ENCODE measurements around the gene DCAF11. TPM values are rescaled to one million over a fixed set of nuclear protein-coding genes. Genes with fewer than 3 reads are reported as not detected.

The DCAF11 gene
- total RNA-seq, 6 experiments from 2014 or later, result 28.1 to 36.3 (median 32.1) TPM

DNA sequence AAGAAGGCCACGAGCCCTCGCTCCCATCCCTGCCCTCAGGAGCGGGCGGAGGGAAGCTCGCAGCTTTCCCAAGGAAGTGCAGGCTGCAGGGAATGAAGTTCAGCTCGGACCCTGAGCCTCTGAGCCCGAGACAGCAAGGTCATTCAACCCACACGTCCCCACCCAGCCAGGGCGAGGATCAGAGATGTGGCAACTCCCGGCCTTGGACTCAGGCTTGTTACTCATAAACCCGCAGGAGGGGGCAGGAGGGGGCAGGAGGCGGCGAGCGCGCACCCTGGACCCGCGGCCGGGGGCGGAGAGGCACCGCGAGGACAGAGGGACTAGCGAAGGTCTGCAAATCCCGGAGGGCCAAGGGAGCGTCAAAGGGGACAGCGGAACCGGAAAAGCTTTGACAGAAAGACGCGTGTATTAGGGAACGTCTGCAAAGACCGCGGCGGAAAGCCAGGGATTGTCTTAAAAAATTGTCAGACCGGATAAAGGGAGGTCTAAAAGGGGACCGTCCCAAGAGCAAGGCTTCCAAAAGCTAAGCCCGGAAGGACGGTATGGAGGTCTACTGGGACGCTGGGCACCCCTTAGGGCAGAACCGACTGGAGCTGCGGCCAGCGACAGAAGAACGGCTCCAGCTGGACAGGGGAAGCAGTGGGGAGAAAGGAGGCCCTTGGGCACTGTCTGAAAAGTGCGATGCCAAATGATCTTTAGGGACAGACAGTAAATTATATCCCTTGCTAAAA is 611 bp upstream of the DCAF11 start:
- TF ChIP-seq, protein P1, sequence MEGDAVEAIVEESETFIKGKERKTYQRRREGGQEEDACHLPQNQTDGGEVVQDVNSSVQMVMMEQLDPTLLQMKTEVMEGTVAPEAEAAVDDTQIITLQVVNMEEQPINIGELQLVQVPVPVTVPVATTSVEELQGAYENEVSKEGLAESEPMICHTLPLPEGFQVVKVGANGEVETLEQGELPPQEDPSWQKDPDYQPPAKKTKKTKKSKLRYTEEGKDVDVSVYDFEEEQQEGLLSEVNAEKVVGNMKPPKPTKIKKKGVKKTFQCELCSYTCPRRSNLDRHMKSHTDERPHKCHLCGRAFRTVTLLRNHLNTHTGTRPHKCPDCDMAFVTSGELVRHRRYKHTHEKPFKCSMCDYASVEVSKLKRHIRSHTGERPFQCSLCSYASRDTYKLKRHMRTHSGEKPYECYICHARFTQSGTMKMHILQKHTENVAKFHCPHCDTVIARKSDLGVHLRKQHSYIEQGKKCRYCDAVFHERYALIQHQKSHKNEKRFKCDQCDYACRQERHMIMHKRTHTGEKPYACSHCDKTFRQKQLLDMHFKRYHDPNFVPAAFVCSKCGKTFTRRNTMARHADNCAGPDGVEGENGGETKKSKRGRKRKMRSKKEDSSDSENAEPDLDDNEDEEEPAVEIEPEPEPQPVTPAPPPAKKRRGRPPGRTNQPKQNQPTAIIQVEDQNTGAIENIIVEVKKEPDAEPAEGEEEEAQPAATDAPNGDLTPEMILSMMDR (IDR thresholded peaks at IDR 0.05), result no peak
- peak; percentile 93 for DNase-seq
- Mint-ChIP-seq H3K4me1 (ENCODE audit: low read depth) (peaks cover 19% of the 10 kb centered on the region), H3K4me3 (peak overlapping the region; percentile 97), H3K36me3 (ENCODE audit: low read depth) (0 out of 2 replicates have a peak, but pooled peaks cover 6% of the 10 kb centered on the region), H3K27me3 (ENCODE audit: insufficient read depth) (no peaks in the 10 kb centered on the region; the same call in 1 of the 2 replicates), H3K9me3 (no peaks in the 10 kb centered on the region), H3K27ac (peak overlapping the region; percentile 99)

DNA sequence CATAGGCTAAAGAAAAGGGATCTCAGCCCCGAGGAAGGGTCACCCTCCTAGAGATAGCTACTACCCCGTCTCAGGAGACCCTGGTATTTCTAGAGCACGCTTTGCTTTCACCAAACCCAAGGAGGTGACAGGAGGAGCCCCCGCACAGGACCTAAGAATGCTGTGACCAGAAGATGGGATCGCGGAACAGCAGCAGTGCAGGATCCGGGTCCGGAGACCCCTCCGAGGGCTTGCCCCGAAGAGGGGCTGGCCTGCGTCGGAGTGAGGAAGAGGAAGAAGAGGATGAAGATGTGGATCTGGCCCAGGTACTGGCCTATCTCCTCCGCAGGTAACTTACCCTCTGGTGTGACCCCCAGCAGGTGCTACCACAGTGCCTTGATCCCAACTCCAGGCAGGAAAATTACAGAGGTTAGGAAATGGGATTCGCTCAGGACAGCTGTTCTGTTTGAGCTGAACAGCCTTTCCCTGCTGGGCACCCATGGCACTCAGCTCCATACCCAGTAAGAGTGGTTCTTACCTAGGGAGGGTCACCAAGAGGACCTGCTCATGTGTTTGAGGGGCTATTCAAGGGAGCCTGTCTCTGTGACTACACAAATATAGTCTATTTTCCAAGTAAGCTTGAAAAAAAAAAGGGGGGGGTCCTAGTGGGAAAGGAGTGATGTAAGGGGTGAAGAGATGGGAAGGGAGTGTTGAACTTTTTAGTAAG is 998 bp downstream of the DCAF11 start:
- Mint-ChIP-seq H3K4me1 (ENCODE audit: low read depth) (peaks cover 17% of the 10 kb centered on the region), H3K36me3 (ENCODE audit: low read depth) (0 out of 2 replicates have a peak, but pooled peaks cover 6% of the 10 kb centered on the region), H3K27me3 (ENCODE audit: insufficient read depth) (no peaks in the 10 kb centered on the region; the same call in 1 of the 2 replicates), H3K4me3 (peak overlapping the region; percentile 97), H3K9me3 (no peaks in the 10 kb centered on the region), H3K27ac (peak overlapping the region; percentile 99)
- TF ChIP-seq, protein P1 (IDR thresholded peaks at IDR 0.05), result no peak
- no peak for DNase-seq

DNA sequence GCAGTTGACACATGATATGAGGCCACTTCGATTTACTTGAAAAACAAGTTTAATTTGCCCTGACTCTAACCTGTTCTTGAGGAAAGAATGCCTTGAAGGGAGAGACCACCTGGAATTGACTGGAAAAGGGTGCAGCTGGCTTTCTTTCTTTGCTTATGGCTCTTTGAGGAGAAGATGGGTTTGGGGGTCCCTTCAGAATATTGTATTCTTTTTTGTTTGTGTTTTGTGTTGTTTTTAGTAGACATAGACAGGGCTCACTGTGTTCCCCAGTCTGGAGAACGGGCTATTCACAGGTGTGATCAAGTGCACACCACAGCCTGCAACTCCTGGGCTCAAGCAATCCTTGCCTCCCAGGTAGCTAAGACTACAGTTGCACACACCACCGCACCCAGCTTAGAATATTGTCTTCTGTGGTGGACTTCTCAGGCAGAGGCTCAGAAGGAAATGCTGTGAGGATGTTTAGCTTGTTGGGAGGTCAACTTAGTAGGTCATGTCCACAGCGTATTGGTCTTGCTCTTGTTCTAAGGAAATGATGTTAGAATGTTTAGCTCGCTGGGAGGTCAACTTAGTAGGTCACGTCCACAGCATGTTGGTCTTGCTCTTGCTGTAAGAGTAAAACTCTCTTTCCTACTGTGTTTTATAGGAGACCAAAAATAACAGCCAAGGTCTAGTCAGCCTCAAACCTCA is 1.7 kb downstream of the DCAF11 start:
- no peak overlapping the region; the same call in 1 of the 2 replicates for H3K27ac Mint-ChIP-seq
- TF ChIP-seq, protein P1 (IDR thresholded peaks at IDR 0.05), result no peak
- peaks cover 17% of the 10 kb centered on the region for H3K4me1 Mint-ChIP-seq (ENCODE audit: low read depth)
- no peaks in the 10 kb centered on the region for H3K9me3 Mint-ChIP-seq
- H3K36me3 Mint-ChIP-seq (ENCODE audit: low read depth), result 0 out of 2 replicates have a peak, but pooled peaks cover 6% of the 10 kb centered on the region
- no peak for DNase-seq
- H3K4me3 Mint-ChIP-seq, result peak overlapping the region; percentile 97
- no peaks in the 10 kb centered on the region; the same call in 1 of the 2 replicates for H3K27me3 Mint-ChIP-seq (ENCODE audit: insufficient read depth)

DNA sequence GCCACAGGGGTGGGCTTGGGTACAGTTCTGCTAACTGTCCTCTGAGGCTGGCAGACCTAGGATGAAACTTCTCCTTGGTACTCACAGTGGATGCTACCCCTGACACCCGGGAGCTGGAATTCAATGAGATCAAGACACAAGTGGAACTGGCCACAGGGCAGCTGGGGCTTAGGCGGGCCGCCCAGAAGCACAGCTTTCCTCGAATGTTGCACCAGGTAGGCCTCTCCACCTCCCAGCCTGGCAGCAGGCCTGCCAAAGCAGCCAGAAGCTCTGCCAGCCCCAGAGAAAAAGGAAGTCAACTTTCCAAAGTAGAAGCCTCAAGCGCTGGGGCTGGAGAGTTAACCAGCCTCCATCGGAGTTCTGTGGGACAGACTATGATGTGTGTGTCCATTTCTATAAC is 2.6 kb downstream of the DCAF11 start:
- peaks cover 17% of the 10 kb centered on the region for H3K4me1 Mint-ChIP-seq (ENCODE audit: low read depth)
- no peak overlapping the region for H3K27ac Mint-ChIP-seq
- TF ChIP-seq, protein P1 (IDR thresholded peaks at IDR 0.05), result no peak
- no peak overlapping the region for H3K4me3 Mint-ChIP-seq
- no peaks in the 10 kb centered on the region for H3K9me3 Mint-ChIP-seq
- no peak for DNase-seq
- H3K36me3 Mint-ChIP-seq (ENCODE audit: low read depth), result 0 out of 2 replicates have a peak, but pooled peaks cover 6% of the 10 kb centered on the region
- H3K27me3 Mint-ChIP-seq (ENCODE audit: insufficient read depth), result no peaks in the 10 kb centered on the region; the same call in 1 of the 2 replicates

DNA sequence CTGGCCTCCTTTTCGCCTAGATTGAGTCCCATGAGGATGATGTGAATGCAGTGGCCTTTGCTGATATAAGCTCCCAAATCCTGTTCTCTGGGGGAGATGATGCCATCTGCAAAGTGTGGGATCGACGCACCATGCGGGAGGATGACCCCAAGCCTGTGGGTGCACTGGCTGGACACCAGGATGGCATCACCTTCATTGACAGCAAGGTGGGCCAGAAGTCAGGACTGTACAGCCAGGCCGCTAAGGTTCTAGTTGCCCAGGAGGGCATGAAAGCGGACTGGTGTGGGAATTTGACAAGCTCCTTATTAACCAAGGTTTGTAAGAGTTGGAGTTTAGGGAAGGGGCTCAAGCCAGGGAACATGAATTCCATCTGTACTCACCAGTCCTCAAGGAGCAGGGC is 5.1 kb downstream of the DCAF11 start:
- Mint-ChIP-seq H3K27ac (no peak overlapping the region), H3K36me3 (ENCODE audit: low read depth) (0 out of 2 replicates have a peak, but pooled peaks cover 6% of the 10 kb centered on the region), H3K4me3 (no peak overlapping the region), H3K9me3 (no peaks in the 10 kb centered on the region), H3K4me1 (ENCODE audit: low read depth) (peaks cover 17% of the 10 kb centered on the region), H3K27me3 (ENCODE audit: insufficient read depth) (no peaks in the 10 kb centered on the region; the same call in 1 of the 2 replicates)
- no peak for DNase-seq
- TF ChIP-seq, protein P1 (IDR thresholded peaks at IDR 0.05), result no peak

All from HFFc6 (cell line).